ENCODE data around the gene KRTAP10-12.

The KRTAP10-12 gene

GRCh38 chr21:44700101-44701022 lies 3.4 kb downstream of the KRTAP10-12 start:
- no peak for DNase-seq

- DNase-seq: no peak
These were observed 4.0 kb downstream of the KRTAP10-12 start for GRCh38 chr21:44701023-44701400.

- DNase-seq: no peak
These were observed 4.6 kb downstream of the KRTAP10-12 start for GRCh38 chr21:44701541-44701940.

GRCh38 chr21:44702111-44702972 lies 5.4 kb downstream of the KRTAP10-12 start:
- DNase-seq: no peak

GRCh38 chr21:44702973-44703730 lies 6.2 kb downstream of the KRTAP10-12 start:
- DNase-seq: no peak

- DNase-seq: no peak
These were observed 7.0 kb downstream of the KRTAP10-12 start for GRCh38 chr21:44703731-44704635.

GRCh38 chr21:44704636-44705001 lies 7.6 kb downstream of the KRTAP10-12 start:
- DNase-seq: no peak

GRCh38 chr21:44706026-44706705 lies 9.2 kb downstream of the KRTAP10-12 start:
- DNase-seq: no peak

GRCh38 chr21:44706706-44707581 lies 10.0 kb downstream of the KRTAP10-12 start:
- no peak for DNase-seq

GRCh38 chr21:44708213-44708865 lies 11.4 kb downstream of the KRTAP10-12 start:
- no peak for DNase-seq

GRCh38 chr21:44708866-44709425 lies 12.0 kb downstream of the KRTAP10-12 start:
- no peak for DNase-seq

GRCh38 chr21:44709426-44710293 lies 12.7 kb downstream of the KRTAP10-12 start:
- no peak for DNase-seq

GRCh38 chr21:44710294-44710665 lies 13.3 kb downstream of the KRTAP10-12 start:
- DNase-seq: no peak

GRCh38 chr21:44710756-44711326 lies 13.9 kb downstream of the KRTAP10-12 start:
- DNase-seq: no peak

GRCh38 chr21:44711327-44712202 lies 14.6 kb downstream of the KRTAP10-12 start, which contains the start of gene TSPEAR:
Gene TSPEAR, minus strand, starts transcription at chr21:44711572. Its CDS starts 58 bp downstream, at chr21:44711514.
- DNase-seq: no peak

GRCh38 chr21:44712203-44713028 lies 15.4 kb downstream of the KRTAP10-12 start:
- DNase-seq: no peak

All from CD4-positive, alpha-beta T cell treated with Interleukin-4 for 4 hours (primary cell).